HG03460 (cell line): Measurements from ENCODE around the gene CSF1.

ENCODE experiments used
- ATAC-seq: cut with Tn5 transposase; IDR thresholded peaks from one replicate; pipeline ENCODE4 v1.9.1; 2021; ENCODE audit not compliant: unreplicated experiment

Gene CSF1

DNA sequence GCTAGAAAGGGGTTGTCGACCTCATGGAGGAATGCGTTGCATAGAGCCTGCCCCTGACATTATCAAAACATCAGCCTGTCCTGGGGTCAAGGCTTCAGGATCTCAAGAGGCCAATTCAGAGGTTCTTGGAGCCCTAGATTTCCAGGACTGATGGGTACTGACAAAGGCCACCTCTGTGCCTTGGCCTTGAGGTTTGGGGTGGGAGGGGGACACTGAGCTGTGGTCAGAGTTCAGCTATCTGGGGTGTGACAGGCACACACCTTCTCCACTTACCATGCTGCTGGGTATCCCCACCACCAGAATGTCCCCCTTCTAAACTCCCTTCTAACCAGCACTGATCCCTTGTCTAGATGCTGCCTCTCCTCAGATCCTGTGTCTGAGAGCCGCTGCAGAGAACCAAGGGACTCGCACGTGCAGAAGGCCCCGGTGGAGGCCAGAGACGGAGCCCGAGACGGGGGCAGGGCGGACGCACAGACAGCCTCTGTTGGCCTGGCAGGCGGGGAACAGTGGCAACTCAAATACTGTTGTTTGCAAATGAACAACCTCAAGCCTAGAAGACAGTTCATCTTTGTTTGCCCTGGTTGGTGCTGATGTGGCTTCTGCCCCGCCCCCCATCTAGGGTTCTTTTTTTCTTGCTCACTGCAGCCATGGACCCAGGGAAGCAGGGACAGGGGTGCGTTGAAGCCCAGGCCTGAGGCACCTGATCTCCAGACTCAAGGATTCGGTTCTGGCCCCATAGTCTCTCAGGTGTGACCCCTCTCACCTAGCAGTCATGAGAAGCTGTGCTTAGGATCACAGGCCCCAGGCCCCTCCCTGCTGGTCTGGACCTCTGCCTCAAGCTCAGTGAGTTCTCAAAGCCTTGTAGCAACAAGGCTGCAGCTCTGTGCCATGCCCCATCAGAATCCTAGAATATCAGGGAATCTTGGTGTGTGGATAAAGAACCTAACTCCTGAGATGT lies 28.1 kb upstream of the CSF1 start:
- no peak for ATAC-seq

DNA sequence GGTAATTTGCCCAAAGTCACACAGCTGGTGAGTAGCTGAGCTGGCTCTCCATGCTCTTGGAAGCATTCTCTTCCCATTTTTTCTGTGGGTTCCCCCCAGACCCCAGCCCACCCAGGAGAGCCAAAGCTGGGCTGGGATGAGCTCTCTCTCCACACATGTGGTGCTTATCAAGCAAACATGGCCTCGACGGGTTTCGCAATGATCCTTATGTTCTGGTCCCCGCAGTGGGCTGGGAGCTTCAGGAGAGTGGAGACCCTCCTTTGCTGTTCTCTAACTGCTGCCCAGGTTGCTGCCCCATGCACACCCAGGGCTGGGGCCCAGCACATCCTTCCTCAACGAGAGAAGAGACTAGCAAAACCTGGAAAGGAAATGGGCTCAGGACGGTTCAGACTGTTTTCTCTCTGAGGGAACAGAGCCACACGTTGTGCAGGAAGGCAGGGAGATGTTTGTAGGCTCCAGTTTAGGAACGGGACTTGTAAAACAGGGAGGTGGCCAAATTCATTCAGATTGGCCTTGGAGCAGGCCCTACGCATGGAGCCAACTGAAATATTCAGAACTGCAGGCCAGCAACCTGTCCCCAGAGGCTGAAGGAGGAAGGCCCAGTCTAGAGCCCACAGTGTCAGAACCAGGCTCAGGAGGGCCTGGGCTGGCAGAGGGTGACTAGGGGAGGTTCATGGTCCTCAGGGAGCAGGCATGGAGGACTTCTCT lies 27.2 kb upstream of the CSF1 start:
- ATAC-seq, result no peak

DNA sequence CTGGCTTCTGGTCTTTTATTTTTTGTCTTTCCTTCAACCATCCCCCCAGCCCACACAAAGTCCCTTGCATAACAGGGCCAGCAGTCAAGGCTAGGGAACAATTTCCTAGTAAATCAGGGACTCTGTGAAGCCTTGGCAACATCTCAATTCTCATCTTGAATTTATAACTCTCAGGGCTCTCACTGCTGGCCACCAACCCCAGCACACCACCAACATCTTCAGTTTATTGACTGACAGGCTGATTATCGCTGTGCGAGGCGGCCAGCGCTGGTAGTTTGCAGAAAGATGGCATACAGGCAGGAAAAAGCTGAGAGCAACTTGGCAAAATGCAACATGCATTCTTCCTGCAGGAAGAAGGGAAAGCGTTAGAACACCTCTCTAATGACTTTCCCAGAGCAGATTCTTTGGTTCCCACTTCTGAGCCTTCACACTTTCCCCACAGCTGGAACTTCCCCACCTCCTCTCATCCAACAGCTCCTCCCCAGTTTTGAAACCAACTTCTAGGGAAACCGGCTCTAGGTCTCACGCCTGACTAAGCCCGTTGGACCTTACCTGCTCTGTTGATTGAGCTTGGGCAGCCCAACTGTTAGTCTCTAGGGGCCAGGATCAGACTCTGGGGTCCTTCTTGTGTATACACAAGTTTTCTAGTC lies 26.3 kb upstream of the CSF1 start:
- no peak for ATAC-seq

DNA sequence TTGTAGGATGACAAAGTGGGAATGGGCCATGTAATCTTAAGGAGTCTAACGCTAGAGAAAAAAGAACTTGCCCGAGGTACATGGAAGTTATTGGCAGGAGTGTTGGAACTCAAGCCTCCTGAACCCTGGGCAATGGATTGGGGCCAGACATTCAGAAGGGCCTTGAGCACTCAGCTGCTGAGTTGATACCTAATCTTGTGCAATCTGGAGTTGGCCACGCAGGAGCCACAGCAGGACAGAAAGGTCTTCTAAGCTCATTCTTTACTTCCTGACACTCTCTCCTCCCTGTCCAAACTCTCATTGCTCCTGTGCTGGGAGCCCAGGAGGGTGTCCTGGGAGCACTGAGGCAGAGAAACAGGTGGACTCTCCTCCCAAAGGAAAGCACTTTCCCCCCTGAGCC lies 25.1 kb upstream of the CSF1 start:
- ATAC-seq, result no peak

DNA sequence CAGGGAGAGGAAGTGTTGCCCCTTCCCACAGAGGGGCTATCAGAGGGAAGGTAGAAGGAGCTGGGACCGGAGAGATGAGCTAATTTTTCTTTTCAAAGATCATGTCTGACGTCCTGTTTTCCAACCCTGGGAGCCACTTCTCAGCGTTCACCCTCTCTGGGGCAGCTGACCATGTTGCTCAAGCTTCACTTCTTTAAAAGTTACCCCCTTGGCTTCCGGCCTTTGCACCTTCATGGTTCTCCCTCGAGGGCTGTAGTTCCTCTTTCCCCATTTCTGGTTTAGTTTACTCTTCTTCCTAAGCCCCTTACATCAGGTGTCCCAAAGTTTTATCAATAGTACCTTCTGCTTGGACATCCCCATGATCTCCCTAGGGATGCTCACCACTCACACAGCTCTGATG lies 23.8 kb upstream of the CSF1 start:
- no peak for ATAC-seq

DNA sequence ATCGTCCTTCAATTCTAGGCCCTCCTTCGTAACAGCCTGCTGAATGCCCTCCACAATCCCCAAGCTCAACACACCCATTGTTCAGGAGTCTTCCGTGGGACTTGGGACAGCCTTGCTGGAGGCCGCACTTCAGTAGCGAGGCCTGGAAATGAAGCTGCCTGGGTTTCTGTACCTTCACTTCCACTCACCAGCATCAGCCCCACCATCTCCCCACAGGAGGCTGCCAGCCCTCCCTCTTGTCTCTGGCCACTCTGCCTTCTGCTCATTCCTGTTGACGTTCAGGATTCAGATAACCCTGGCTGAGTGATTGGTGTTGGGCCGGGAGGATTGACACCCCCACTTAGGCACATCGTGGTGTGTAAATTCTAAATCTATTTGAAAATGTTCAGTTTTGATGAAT lies 23.4 kb upstream of the CSF1 start:
- no peak for ATAC-seq

DNA sequence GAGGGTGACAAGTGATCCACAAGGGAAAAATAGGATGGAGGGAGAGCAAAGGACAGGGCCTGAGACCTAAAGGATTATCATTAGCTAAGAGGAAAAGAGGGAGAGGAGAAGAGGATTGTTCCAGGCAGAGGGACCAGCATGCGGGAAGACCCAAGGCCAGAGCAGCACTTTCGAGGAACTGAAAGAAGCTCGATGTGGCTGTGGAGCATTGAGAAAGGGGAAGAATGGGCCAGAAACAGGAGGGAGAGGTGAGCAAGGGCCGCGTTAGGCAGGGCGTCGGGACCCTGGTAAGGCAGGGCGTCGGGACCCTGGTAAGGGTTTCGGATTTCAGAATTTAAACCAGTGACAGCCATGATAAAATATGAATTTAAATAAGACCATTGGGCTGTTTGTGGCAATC lies 22.8 kb upstream of the CSF1 start:
- no peak for ATAC-seq

DNA sequence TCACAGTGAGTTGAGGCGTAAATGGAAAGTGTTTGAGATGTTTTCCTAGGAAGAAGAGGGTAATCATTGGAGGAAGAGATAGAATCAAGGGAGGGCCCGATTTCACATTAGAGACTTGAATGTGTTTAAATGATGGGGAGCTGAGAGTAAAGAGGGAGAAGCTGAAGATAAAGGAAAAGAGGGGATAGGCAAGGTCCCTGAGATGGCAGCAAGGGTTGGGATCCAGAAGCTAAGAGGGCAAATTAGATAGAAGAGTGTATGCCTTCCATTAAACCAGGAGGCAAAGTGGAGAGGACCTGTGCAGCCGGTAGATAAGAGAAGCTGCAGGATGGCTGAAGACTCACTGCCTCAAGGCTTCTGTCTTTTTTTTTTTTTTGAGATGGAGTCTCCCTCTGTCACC lies 21.6 kb upstream of the CSF1 start:
- ATAC-seq, result no peak

DNA sequence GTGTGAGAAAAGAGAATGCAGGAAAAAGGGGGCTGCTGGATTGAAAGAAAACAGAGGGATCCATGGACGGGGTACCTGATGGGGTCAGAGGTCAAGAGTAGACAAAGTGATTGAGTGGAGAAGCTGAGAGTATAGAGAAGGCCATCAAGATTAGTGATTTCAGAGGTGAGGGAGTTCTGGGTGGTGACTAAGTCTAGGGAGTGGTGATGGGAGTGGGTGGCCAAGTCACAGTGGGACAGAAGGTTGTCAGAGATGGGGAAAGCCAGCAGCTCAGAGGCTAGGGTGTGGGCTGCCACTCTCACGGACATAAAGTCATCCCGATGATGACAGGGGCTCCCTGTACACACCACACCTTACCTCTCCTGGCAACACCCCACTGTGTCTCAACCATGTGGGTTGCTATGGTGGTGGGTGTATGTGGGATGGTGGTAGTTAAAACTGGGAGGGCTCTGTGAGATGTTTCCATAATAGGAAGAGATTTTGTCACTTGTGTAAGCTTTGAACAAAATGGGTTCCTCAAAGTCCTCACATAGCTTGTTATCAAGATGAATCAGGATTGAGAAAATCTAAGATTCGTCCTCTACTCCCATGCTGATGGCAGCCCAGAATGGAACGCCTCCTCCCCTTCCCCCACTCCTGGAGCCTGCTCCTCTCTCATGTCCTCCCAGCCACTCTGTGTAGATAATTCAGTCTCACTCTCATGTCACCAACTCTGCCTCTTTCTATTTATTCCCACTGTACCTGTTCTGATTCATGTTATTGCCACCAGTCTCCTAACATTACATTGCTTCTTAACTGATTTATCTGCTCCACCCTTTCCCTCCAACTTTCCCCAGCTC lies 20.3 kb upstream of the CSF1 start:
- no peak for ATAC-seq

DNA sequence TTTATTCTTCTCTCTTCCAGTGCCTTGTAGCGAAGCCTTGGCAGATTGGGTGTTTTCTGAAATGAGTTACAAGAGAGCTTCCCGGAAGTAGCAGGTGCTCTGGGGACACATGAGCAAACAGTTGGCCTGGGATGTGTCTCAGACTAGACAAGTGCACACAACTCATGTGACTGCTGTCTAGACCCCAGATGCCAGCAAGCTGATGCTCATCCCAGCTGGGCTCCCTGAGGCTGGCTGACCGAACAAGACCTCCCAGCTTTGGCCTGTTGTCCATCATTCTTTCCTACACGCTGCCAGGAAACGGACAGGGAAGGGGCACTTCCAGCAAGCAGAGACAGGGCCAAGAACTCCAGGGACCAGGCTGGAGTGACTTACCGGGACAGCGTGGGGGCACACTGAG lies 18.7 kb upstream of the CSF1 start:
- no peak for ATAC-seq

DNA sequence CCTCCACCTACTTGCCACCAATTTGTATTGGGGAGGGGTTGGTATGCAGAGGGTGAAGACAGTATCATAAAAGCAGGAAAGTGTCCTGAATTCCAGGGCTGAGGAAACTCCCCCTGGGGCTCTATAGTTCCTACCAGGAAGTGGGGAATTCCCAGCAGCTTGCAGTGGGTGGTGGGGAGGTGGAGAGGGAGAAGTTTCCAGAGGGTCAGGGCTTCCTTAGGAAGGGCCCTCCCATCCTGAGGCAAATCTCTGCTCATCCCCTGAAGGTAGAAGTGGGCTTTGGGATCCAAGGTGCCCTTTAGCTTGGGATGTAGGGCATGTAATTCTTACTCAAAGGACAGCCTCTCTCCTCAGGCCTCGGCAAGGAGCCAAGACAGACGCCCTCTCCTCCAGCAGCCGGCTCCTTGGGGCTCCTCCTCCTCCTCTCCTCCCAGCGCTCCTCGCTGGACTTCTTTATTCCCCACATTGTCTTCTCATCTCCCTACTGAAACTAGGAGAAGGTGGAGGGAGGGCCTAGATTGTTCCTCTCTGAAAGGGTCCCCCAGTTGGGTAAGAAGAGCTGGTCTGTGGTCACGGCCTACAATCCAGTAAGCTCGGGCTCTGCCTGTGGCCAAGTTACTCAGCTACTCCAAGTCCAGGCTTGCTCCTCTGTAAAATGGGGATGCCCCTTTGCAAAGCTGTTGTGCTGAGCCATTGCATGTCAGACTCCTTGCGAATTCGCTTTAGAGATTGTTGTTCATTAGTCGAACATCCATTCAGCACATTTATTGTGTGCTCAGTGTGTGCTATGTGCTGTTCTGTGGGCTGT lies 17.9 kb upstream of the CSF1 start:
- no peak for ATAC-seq

DNA sequence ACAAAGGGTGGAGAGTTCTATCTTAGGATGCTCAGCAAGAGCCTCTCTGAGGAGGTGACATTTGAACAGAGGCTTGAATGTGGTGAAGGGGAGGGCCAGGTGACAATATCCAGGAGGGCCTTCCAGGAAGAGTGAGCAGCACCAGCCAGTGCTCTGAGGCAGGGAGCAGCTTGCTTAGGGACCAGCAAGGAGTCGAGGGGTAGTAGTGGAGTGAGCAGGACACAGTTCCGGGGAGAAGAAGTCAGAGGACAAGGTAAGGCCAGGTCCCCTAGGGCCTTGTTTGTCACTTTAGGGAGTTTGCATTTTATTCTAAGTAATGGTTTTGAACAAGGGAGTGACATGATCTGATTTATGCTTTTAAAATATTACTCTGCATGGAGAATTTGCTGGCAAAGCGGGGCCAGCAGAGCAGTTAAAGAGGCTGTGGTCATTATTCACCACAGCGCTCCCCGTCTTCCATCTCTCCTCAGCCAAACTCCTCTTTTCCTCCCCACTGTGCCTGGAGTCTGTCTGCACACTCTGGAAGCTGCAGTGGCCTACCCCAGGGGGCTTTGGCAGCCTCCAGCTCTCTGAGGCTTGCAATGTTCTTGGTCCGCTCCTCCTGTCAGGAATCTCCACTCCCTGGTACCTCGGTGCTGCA lies 17.0 kb upstream of the CSF1 start:
- ATAC-seq, result no peak

DNA sequence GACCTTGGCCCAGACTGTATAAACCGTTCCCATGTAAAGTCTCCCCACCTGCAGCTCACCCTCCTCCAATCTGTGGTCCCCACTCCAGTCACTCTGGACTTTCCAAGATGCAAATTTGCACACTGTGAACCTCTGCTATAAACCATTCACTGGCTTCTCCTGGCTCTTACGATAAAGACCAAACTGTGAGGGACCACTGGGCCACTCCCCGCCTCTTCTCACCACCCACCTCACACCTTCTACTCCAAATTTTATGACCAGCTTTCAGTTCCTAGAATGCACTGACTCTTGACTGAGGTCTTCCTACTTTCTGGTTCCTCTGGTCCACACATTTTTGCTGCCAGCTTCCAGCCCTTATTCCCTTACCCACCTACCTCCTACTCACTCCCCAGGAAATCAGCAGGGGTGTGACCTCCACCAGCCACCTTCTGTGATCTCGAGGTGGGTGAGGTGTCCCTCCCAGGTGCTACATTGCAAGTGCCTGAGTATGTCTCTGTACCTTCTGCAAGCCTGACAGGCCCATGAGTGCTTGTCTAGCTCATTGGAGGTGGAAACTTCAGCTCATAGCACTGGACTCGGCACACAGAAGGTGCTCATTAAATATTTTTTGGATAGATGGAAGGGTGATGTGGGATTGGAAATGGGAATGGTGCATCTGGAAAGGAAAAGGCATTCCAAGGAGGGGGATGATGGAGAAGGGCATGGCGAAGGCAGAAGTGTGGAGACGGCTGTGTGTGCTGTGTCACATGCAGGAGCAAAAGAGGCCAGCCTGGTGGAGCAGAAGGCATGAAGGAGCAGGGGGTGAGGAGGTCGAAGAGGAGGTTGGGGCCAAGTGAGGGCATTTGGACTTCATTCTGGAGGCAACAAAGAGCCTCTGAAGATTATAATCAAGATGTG lies 15.6 kb upstream of the CSF1 start:
- ATAC-seq, result no peak

DNA sequence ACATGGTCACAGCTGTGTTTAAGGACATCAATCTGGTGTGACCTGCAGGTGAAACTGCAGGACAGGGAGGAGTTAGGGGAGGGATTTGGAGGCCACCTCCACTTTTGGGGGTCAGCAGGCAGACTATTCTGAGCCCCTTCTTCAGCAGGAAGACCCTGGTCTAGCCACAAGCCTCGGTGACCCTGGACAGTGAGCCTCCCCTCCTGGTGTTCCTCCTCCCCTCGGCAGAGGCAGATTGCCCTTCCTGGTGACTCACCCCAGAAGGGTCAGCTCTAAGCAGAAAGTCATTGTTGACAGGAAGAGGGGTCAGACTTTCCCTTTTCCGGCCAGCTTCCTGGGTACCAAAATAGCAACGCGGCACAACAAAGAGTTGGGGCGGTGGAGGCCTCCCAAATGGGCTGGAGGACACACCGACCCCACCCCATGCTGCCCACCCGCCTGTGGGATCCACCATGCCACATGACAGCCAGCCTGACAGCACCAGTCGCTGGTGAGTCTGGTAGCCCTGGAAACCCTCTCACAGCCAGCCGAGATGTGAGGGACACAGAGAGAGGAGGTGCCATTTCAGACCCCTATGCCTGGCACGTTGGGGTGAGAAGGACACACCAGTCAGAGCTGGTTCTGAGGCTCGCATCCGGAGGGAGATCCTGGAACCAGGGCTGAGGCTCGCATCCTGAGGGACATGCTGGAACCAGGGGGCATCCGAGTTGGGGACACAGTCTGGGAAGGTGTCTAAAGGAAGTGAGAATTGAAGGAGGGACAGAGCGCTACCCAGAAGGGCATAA lies 14.7 kb upstream of the CSF1 start:
- no peak for ATAC-seq

DNA sequence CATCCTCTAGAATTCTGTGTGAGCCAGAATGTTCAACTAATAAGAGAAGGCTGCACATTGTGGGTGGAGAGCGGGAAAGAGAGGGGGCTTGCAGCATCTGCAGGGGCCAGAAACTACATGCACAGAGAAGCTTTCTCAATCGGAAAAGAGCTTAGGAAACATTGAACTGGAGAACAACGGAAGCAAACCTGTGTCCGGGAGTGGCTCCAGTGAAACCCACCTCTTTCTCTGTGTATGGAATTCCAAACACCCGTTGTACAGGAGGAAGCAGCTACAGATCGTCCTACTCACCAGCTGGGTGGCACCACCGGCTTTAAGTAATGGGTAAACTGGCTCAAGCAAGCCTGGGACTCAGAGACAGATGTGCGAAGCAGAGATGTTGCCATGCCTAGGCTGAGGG lies 14.0 kb upstream of the CSF1 start:
- ATAC-seq, result no peak

DNA sequence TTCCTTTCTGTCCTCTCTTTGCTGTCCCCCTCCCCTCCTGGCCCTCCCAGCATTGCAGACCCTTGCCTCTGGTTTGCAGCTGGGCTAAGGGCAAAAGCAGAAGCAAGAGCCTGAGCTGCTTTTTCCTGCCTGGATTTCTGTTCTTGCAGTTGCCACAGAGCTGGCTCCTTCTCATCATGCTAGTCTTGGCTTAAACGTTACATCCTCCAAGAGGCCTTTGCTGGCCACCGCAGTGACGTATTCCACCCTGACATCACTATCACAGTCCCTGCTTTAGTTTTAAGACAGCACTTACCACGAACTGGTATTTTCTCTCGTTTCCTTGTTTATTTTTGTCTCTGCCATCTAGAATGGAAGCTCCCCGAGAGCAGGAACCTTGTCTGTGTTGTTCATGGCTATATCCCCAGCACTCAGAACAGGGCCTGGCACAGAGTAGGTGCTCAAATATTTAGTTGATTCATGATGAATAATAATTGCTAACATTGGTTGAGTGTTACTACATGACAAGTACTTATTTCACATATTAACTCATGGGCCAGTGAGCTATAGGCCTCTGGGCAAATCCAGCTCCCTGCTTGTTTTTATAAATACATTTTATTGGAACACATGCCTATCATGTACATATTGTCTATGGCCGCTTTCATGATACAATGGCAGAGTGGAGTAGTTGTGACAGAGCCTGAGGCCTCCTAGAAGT lies 13.2 kb upstream of the CSF1 start:
- no peak for ATAC-seq

DNA sequence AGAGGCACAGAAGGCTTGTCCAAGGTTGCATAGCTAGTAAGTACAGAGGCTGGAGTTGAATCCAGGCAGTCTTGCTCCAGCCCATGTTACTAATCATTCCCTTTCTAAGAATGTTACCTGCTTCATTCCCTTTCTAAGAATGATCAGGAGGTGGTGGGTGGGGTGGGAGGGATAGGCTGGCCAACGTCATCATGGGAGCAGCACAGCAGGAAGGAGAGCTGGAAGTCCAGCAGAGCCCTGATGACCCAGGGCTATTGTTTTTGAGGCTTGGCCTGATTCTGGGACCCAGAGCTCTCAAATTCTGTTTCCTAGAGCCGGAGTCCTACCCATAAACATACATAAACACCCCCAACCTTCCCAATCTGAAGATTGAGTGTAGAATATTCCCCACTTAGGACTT lies 11.8 kb upstream of the CSF1 start:
- no peak for ATAC-seq
